B cell (primary cell): ENCODE data around the gene ADAP1.

ENCODE experiments used
- CTCF ChIP-seq: fragments of 200-600 bp; IDR thresholded peaks from one replicate; pipeline ENCODE4 v1.8.0; 2022; ENCODE audit warnings: antibody characterized with exemption, mild to moderate bottlenecking
- EZH2 ChIP-seq: IDR thresholded peaks from 2 replicates; pipeline ENCODE4 v1.6.1; 2012; ENCODE audit warnings: borderline replicate concordance, low read depth, mild to moderate bottlenecking, moderate library complexity, low read length; ENCODE audit not compliant: insufficient read depth, poor library complexity, severe bottlenecking

GRCh38 chr7:849781-850180, 104.7 kb downstream of the ADAP1 start:
- TF ChIP-seq CTCF: no peak
- no peak for TF ChIP-seq EZH2
